ENCODE data around the gene RNF213. TPM values are rescaled to one million over a fixed set of nuclear protein-coding genes. Genes with fewer than 3 reads are reported as not detected.

RNF213 gene
- total and polyA plus RNA-seq, 4 donors: 67.0 to 198 (median 106) TPM

DNA sequence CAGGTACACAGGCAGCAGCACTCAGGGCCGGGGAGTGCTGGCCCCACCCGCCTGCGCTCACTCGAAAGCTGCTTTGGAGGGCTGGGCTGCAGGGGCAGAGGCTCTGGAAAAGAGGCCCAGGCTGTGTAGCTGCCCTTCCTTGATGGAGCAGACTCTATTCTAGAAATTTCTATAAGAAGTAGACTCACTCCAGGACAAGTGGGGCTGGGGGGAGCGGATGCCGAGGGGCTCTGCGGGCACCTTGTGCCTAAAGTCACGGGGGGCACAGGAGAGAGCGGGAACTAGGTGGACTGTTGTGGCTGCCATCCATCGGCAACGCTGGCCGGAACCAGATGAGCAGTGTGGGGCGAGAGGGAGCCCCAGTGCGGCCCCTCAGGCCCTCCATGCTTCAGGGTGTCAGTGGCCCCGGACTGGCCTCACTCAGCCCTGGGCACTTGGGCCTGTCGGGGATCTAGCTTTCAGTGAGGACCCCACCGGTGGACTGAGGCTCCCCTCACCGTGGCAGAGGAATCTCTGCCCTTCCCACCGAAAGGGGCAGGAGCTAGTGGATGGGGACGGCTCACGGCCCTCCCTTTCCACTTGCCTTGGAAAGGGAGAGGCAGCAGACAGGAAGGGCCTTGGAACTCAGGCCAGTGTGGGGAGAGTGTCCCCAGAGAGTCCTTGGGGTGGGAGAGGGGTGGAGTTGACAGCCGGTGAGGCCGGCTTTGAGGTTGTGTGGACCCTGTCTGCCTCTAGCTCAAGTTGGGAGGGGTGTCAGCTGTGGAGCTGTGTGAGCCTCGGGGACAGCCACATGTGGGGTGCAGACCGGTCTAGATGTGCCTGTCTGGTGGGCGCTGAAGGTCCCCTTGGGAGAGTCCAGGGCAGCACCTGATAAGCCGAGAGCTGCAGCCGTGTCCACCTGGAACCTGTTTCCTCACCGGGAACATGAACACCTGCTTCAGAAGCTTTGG, 170.9 kb downstream of the RNF213 start:
- ATAC-seq (ENCODE audit: insufficient read depth, low FRiP score) (no peak), DNase-seq (no peak)
- no peak overlapping the region for H3K27ac ChIP-seq (ENCODE audit: low read depth in 1 of 2, low read length in 1 of 2)
- no peak overlapping the region for H3K4me3 ChIP-seq
- peaks cover 0 to 17% (median 4%) of the 10 kb centered on the region in 4 donors for H3K36me3 ChIP-seq (ENCODE audit: control insufficient read depth in 4 of 4, insufficient read depth in 4 of 4, low read length in 4 of 4)
- 91 to 92% methylated on average over 29 of the region's 29 CpGs for WGBS, 2 donors
- no peaks in the 10 kb centered on the region for H3K9me3 ChIP-seq (ENCODE audit: control insufficient read depth in 4 of 4, insufficient read depth in 3 of 4, low read length in 3 of 4)
- no peak overlapping the region for H3K9ac ChIP-seq (ENCODE audit: insufficient read depth in 1 of 2, low read length in 2 of 2)
- TF ChIP-seq, protein P1, sequence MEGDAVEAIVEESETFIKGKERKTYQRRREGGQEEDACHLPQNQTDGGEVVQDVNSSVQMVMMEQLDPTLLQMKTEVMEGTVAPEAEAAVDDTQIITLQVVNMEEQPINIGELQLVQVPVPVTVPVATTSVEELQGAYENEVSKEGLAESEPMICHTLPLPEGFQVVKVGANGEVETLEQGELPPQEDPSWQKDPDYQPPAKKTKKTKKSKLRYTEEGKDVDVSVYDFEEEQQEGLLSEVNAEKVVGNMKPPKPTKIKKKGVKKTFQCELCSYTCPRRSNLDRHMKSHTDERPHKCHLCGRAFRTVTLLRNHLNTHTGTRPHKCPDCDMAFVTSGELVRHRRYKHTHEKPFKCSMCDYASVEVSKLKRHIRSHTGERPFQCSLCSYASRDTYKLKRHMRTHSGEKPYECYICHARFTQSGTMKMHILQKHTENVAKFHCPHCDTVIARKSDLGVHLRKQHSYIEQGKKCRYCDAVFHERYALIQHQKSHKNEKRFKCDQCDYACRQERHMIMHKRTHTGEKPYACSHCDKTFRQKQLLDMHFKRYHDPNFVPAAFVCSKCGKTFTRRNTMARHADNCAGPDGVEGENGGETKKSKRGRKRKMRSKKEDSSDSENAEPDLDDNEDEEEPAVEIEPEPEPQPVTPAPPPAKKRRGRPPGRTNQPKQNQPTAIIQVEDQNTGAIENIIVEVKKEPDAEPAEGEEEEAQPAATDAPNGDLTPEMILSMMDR (IDR thresholded peaks at IDR 0.05; ENCODE audit: control extremely low read depth, extremely low read depth): no peak
- H3K4me1 ChIP-seq (ENCODE audit: control insufficient read depth in 5 of 5, insufficient read depth in 5 of 5, low read length in 5 of 5): peaks cover 0 to 3% (median 0%) of the 10 kb centered on the region in 5 donors
- H3K27me3 ChIP-seq (ENCODE audit: control insufficient read depth in 3 of 3, insufficient read depth in 3 of 3, low read length in 2 of 3): no peaks in the 10 kb centered on the region

DNA sequence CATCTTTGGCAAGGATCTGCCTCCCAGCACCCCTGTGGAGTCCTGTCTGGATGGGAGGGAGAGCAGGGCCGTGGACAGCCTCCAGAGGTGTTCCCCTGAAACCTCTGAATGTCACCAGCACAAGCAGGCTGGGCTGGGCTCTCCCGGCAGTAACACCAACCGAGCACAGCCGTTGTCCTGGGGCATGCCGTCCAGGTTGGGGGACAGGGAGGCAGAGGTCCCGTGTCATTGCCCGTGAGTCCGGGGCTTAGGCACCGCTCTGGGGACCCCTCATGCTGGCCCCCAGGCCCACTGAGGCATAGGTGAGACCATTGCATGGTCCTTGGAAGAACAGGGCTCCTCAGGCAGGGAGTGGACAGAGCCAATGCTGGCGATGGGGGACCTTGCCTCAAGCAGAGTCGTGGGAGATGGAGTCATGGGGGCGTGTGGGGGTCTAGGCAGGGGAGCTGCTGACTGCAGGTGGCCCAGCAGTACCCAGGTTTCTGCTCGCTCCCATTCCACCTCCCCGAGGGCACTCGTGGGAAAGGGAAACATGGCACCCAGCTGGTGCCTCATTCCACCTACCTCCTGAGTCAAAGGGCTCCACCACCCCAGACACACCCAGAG, 171.8 kb downstream of the RNF213 start:
- Histone ChIP-seq H3K27ac (ENCODE audit: low read depth in 1 of 2, low read length in 1 of 2) (no peak overlapping the region), H3K4me1 (ENCODE audit: control insufficient read depth in 5 of 5, insufficient read depth in 5 of 5, low read length in 5 of 5) (no peaks in the 10 kb centered on the region), H3K27me3 (ENCODE audit: control insufficient read depth in 3 of 3, insufficient read depth in 3 of 3, low read length in 2 of 3) (no peaks in the 10 kb centered on the region), H3K9ac (ENCODE audit: insufficient read depth in 1 of 2, low read length in 2 of 2) (no peak overlapping the region), H3K36me3 (ENCODE audit: control insufficient read depth in 4 of 4, insufficient read depth in 4 of 4, low read length in 4 of 4) (peaks cover 0 to 17% (median 6%) of the 10 kb centered on the region in 4 donors), H3K9me3 (ENCODE audit: control insufficient read depth in 4 of 4, insufficient read depth in 3 of 4, low read length in 3 of 4) (no peaks in the 10 kb centered on the region), H3K4me3 (no peak overlapping the region)
- no peak for DNase-seq
- no peak for ATAC-seq (ENCODE audit: insufficient read depth, low FRiP score)
- TF ChIP-seq, protein P1 (IDR thresholded peaks at IDR 0.05; ENCODE audit: control extremely low read depth, extremely low read depth): no peak
- 81 to 86% methylated on average over 15 of the region's 15 CpGs for WGBS, 2 donors

DNA sequence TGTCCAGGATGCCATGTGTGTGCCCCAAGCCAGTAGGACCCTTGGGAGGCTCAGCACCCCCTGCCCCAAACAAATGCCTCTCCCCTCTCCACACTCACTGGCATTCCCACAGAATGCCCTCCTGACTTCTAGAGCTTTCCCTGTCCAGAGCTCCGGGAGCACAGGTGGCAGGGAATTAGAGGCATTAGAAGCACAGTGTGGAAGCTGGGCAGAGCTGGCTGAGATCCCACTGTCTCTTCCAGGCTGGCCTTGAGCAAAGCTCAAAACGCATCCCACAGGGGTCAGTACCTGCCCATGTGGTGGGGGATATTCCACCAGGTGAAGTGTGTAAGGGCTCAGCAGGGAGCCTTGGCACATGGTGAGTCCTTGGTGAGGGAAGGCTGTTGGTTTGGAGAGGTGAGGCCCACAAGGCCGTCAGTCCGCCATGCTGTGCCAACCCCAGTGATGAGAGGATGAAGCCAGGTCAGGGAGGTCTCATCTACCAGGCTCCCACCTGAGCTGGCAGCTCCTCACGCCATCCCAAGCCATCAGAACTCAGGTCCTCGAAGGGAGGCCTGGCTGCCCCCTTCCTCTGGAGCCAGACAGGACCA, 172.4 kb downstream of the RNF213 start:
- no peak for DNase-seq
- ATAC-seq (ENCODE audit: insufficient read depth, low FRiP score): no peak
- Histone ChIP-seq H3K4me3 (no peak overlapping the region), H3K9ac (ENCODE audit: insufficient read depth in 1 of 2, low read length in 2 of 2) (no peak overlapping the region), H3K9me3 (ENCODE audit: control insufficient read depth in 4 of 4, insufficient read depth in 3 of 4, low read length in 3 of 4) (no peaks in the 10 kb centered on the region), H3K27me3 (ENCODE audit: control insufficient read depth in 3 of 3, insufficient read depth in 3 of 3, low read length in 2 of 3) (no peaks in the 10 kb centered on the region), H3K27ac (ENCODE audit: low read depth in 1 of 2, low read length in 1 of 2) (no peak overlapping the region), H3K4me1 (ENCODE audit: control insufficient read depth in 5 of 5, insufficient read depth in 5 of 5, low read length in 5 of 5) (no peaks in the 10 kb centered on the region), H3K36me3 (ENCODE audit: control insufficient read depth in 4 of 4, insufficient read depth in 4 of 4, low read length in 4 of 4) (peaks cover 0 to 17% (median 6%) of the 10 kb centered on the region in 4 donors)
- TF ChIP-seq, protein P1 (IDR thresholded peaks at IDR 0.05; ENCODE audit: control extremely low read depth, extremely low read depth): no peak
- 94 to 95% methylated on average over 6 of the region's 6 CpGs for WGBS, 2 donors

All from lung (tissue), 12 donors.